Endothelial cell of umbilical vein (primary cell): ENCODE results near the gene SERPINB6. TPM values are rescaled to one million over a fixed set of nuclear protein-coding genes. Genes with fewer than 3 reads are reported as not detected.
"Not testable (repeated sequence)": the region's sequence is repeated elsewhere in the genome, so short reads cannot be mapped to it uniquely, and the experiment has no call there.

Experiments
- BruUV-seq: library from RNA; stranded (reverse); fragments of 400-500 nt; replicated peaks from 2 replicates; lab custom pipeline; 2021; lab: Mats Ljungman, UMichigan
- CTCF ChIA-PET: fragments of 300-600, 350-600 bp; sonication (Branson Sonifier 250); formaldehyde crosslinking; loops from one replicate; lab custom pipeline; 2021; ENCODE audit warnings: antibody characterized with exemption, inconsistent platforms; lab: Charles Lee
- POLR2A ChIA-PET: fragments of 300-600, 350-600 bp; sonication (Branson Sonifier 250); formaldehyde crosslinking; loops from one replicate; lab custom pipeline; 2021; ENCODE audit warnings: antibody characterized with exemption, inconsistent platforms; lab: Charles Lee
- DNase-seq: peaks from one replicate; pipeline ENCODE4 v3.0.0-alpha.2; 2011; ENCODE audit warnings: low read depth, low spot score
- FAIRE-seq: peaks from 2 replicates; lab custom pipeline; 2011; peaks lifted over from hg19 to GRCh38; lab: Jason Lieb, UNC
- H2AFZ ChIP-seq: 2 replicates; pipeline ENCODE4 v1.6.0; 2012; ENCODE audit warnings: low read depth, low read length, control low read depth, inconsistent platforms
- H3K27ac ChIP-seq: 2 replicates; pipeline ENCODE4 v1.5.1; 2011; ENCODE audit warnings: low read depth, mild to moderate bottlenecking, control low read depth, low read length, moderate library complexity; ENCODE audit not compliant: insufficient read depth
- H3K27me3 ChIP-seq, 2 experiments: 2 replicates each; pipeline versions ENCODE4 v1.6.0 to v1.6.1; 2011; ENCODE audit warnings: low read length in 2 of 2, mixed read lengths in 1 of 2; ENCODE audit not compliant: control insufficient read depth in 2 of 2, insufficient read depth in 2 of 2
- H3K36me3 ChIP-seq, 2 experiments: 2 replicates in 1 of 2; 3 replicates in 1 of 2; pipeline ENCODE4 v1.5.1; 2011; ENCODE audit warnings: low read length in 2 of 2, mild to moderate bottlenecking in 1 of 2, moderate library complexity in 1 of 2; ENCODE audit not compliant: control insufficient read depth in 2 of 2, insufficient read depth in 2 of 2; ENCODE audit errors: extremely low read depth in 1 of 2
- H3K4me1 ChIP-seq: 3 replicates; pipeline ENCODE4 v1.5.1; 2011; ENCODE audit warnings: mild to moderate bottlenecking, low read length; ENCODE audit not compliant: control insufficient read depth, insufficient read depth; ENCODE audit errors: extremely low read depth
- H3K4me2 ChIP-seq: 2 replicates; pipeline ENCODE4 v1.6.1; 2011; ENCODE audit warnings: low read length, control low read depth, mixed read lengths; ENCODE audit not compliant: insufficient read depth
- H3K4me3 ChIP-seq, 3 experiments: fragments of 200-600 bp in 1 of 3; sonication (generic), shearing (Covaris generic) in 1 of 3; replicated peaks in 1 of 3; 2 replicates each; pipeline ENCODE4 v1.5.1; 2011 to 2016; ENCODE audit warnings: control low read depth in 3 of 3, low read length in 3 of 3, mild to moderate bottlenecking in 2 of 3, inconsistent platforms in 1 of 3, low read depth in 1 of 3, moderate library complexity in 1 of 3; ENCODE audit not compliant: insufficient read depth in 1 of 3
- H3K79me2 ChIP-seq: 2 replicates; pipeline ENCODE4 v1.6.0; 2012; ENCODE audit warnings: low read length, inconsistent platforms; ENCODE audit not compliant: control insufficient read depth, insufficient read depth
- H3K9ac ChIP-seq: replicated peaks from 2 replicates; pipeline ENCODE3; 2011; ENCODE audit warnings: low read length, control low read depth; ENCODE audit not compliant: insufficient read depth; ENCODE audit errors: extremely low read depth
- H3K9me1 ChIP-seq: replicated peaks from 3 replicates; pipeline ENCODE4 v1.6.0; 2011; ENCODE audit warnings: mild to moderate bottlenecking, low read length; ENCODE audit not compliant: control insufficient read depth, insufficient read depth; ENCODE audit errors: extremely low read depth
- H3K9me3 ChIP-seq: replicated peaks from 2 replicates; pipeline ENCODE4 v1.5.1; 2012; ENCODE audit warnings: low read length, inconsistent platforms; ENCODE audit not compliant: control insufficient read depth, insufficient read depth
- H4K20me1 ChIP-seq: replicated peaks from 2 replicates; pipeline ENCODE3; 2011; ENCODE audit warnings: mild to moderate bottlenecking, low read length; ENCODE audit not compliant: control insufficient read depth, insufficient read depth; ENCODE audit errors: extremely low read depth
- EZH2 ChIP-seq: IDR thresholded peaks from 2 replicates; pipeline ENCODE4 v1.6.1; 2012; ENCODE audit warnings: borderline replicate concordance, low read depth, mild to moderate bottlenecking, moderate library complexity, low read length, inconsistent platforms; ENCODE audit not compliant: severe bottlenecking
- FOS ChIP-seq: IDR thresholded peaks from 2 replicates; pipeline ENCODE4 v1.6.1; 2011; ENCODE audit warnings: mild to moderate bottlenecking, low read length, moderate library complexity, borderline replicate concordance; ENCODE audit not compliant: insufficient read depth
- dilution Hi-C: fragments of 300-500 bp; cut with MboI; formaldehyde crosslinking; loops from one replicate; pipeline ENCODE4 v1.15.0; 2019; ENCODE audit warnings: low sequenced_read_pairs; ENCODE audit not compliant: extremely low pct_ligation_motif_present
- intact Hi-C: fragments of 100-400 bp; cut with micrococcal nuclease; formaldehyde crosslinking; loops from one replicate; pipeline ENCODE4 v1.10.0; 2022
- polyA plus RNA-seq, 4 experiments: library from polyadenylated mRNA; depleted of rRNA in 3 of 4; stranded (reverse) in 3 of 4; unstranded in 1 of 4; fragments of >200 nt; gene quantifications; 2 replicates each; pipeline versions ENCODE4 v1.2.1 to v1.2.3, GENCODE V29; 2011 to 2012; ENCODE audit warnings: missing spikeins in 1 of 4
- total RNA-seq: library from RNA; stranded (reverse); gene quantifications from 2 replicates; pipeline ENCODE4 v1.2.3, GENCODE V29; 2021

SERPINB6 gene
- total and polyA plus RNA-seq, 2 donors (not counting 3 experiments of a cell fraction or from before 2014, with no cell fraction given) = 145 to 151 TPM

- no peaks in the 10 kb centered on the region for H3K79me2 ChIP-seq
- H3K9me3 ChIP-seq = no peaks in the 10 kb centered on the region
- intact Hi-C loops = no loop called here
- dilution Hi-C loops = no loop called here
- TF ChIP-seq EZH2 (no peak), FOS (peak; percentile 53)
- DNase-seq (peak; percentile 14), FAIRE-seq (peak; percentile 12)
- no peak overlapping the region for H3K27ac ChIP-seq
- no peaks in the 10 kb centered on the region for H3K9me1 ChIP-seq
- no peaks in the 10 kb centered on the region for H3K27me3 ChIP-seq
- no peaks in the 10 kb centered on the region for H3K36me3 ChIP-seq
- no peaks in the 10 kb centered on the region for H4K20me1 ChIP-seq
- H3K4me3 ChIP-seq = no peak overlapping the region
- no peaks in the 10 kb centered on the region for H3K4me1 ChIP-seq
- POLR2A ChIA-PET = no interaction called here
- CTCF ChIA-PET = interaction anchor here (0.7 to 0.9 kb wide), 2 partner anchors 63 to 119 kb away, joined by 3 to 4 read pairs; no protein-coding TSS in a partner anchor
- H3K9ac ChIP-seq = no peak overlapping the region
- no peak overlapping the region for H2AFZ ChIP-seq
- BruUV-seq = no TSS peak
- H3K4me2 ChIP-seq = no peak overlapping the region
Measured at GRCh38 chr6:2909718-2910117, 61.6 kb downstream of the SERPINB6 start.

- H3K27me3 ChIP-seq, H3K9me1 ChIP-seq, H3K9ac ChIP-seq, H3K79me2 ChIP-seq, FAIRE-seq, H3K4me2 ChIP-seq, H3K4me3 ChIP-seq, BruUV-seq, H3K9me3 ChIP-seq, H3K27ac ChIP-seq, dilution Hi-C loops, POLR2A ChIA-PET, H2AFZ ChIP-seq, H3K4me1 ChIP-seq, H3K36me3 ChIP-seq, intact Hi-C loops, H4K20me1 ChIP-seq, DNase-seq: not testable (repeated sequence)
- CTCF ChIA-PET = interaction anchor here (0.7 to 0.9 kb wide), 2 partner anchors 63 to 118 kb away, joined by 3 to 4 read pairs; no protein-coding TSS in a partner anchor
Measured at GRCh38 chr6:2909051-2909606, 62.2 kb downstream of the SERPINB6 start.

GRCh38 chr6:2908516-2908915 is 62.9 kb downstream of the SERPINB6 start:
- POLR2A ChIA-PET, H3K27ac ChIP-seq, H3K4me3 ChIP-seq, H3K9ac ChIP-seq, H3K9me1 ChIP-seq, H2AFZ ChIP-seq, H3K79me2 ChIP-seq, DNase-seq, H3K36me3 ChIP-seq, FAIRE-seq, H3K4me2 ChIP-seq, H3K4me1 ChIP-seq, intact Hi-C loops, CTCF ChIA-PET, BruUV-seq, H3K27me3 ChIP-seq, dilution Hi-C loops, H3K9me3 ChIP-seq, H4K20me1 ChIP-seq: not testable (repeated sequence)
